H9 (cell line): ENCODE data around the gene ATF5. TPM values are rescaled to one million over a fixed set of nuclear protein-coding genes. Genes with fewer than 3 reads are reported as not detected.

Source experiments
- DNase-seq: peaks from one replicate; pipeline ENCODE4 v3.0.0-alpha.2; 2017
- H2AFZ ChIP-seq: one replicate; pipeline ENCODE4 v1.6.1; 2013; ENCODE audit warnings: mild to moderate bottlenecking, low read length, control low read depth, moderate library complexity
- H2AK5ac ChIP-seq: 2 replicates; pipeline ENCODE4 v1.6.1; 2013; ENCODE audit warnings: low read length, control low read depth, mixed read lengths; ENCODE audit not compliant: insufficient read length
- H2BK120ac ChIP-seq: one replicate; pipeline ENCODE4 v1.6.1; 2013; ENCODE audit warnings: low read depth, mild to moderate bottlenecking, low read length, control low read depth, inconsistent platforms; ENCODE audit not compliant: poor library complexity, severe bottlenecking
- H2BK12ac ChIP-seq: 2 replicates; pipeline ENCODE4 v1.6.1; 2013; ENCODE audit warnings: low read length, control low read depth, mixed read lengths, low read depth; ENCODE audit not compliant: insufficient read length
- H2BK15ac ChIP-seq: 2 replicates; pipeline ENCODE4 v1.6.1; 2013; ENCODE audit warnings: low read depth, low read length, control low read depth
- H2BK20ac ChIP-seq: one replicate; pipeline ENCODE4 v1.6.1; 2013; ENCODE audit warnings: low read depth, mild to moderate bottlenecking, low read length, control low read depth, inconsistent platforms; ENCODE audit not compliant: poor library complexity, severe bottlenecking
- H2BK5ac ChIP-seq: 2 replicates; pipeline ENCODE4 v1.6.1; 2013; ENCODE audit warnings: low read length, control low read depth, mixed read lengths; ENCODE audit not compliant: insufficient read length
- H3K14ac ChIP-seq: 2 replicates; pipeline ENCODE4 v1.6.1; 2013; ENCODE audit warnings: low read length, control low read depth; ENCODE audit not compliant: insufficient read depth
- H3K18ac ChIP-seq: 2 replicates; pipeline ENCODE4 v1.6.1; 2013; ENCODE audit warnings: low read depth, mild to moderate bottlenecking, mixed read lengths, low read length, control low read depth; ENCODE audit not compliant: insufficient read length
- H3K23ac ChIP-seq: 2 replicates; pipeline ENCODE4 v1.6.1; 2013; ENCODE audit warnings: low read length, control low read depth, mixed read lengths, low read depth; ENCODE audit not compliant: insufficient read length
- H3K23me2 ChIP-seq: 2 replicates; pipeline ENCODE4 v1.6.1; 2013; ENCODE audit warnings: low read depth, mild to moderate bottlenecking, mixed read lengths, low read length, control low read depth; ENCODE audit not compliant: insufficient read length, poor library complexity, severe bottlenecking
- H3K27ac ChIP-seq: 2 replicates; pipeline ENCODE4 v1.5.1; 2013; ENCODE audit warnings: low read length, control low read depth, mixed read lengths, low read depth; ENCODE audit not compliant: insufficient read length
- H3K27me3 ChIP-seq: 2 replicates; pipeline ENCODE4 v1.6.1; 2013; ENCODE audit warnings: low read length, control low read depth, inconsistent platforms; ENCODE audit not compliant: insufficient read depth
- H3K4ac ChIP-seq: 2 replicates; pipeline ENCODE4 v1.6.1; 2013; ENCODE audit warnings: low read depth, mild to moderate bottlenecking, control low read depth, inconsistent platforms, low read length, moderate library complexity
- H3K4me1 ChIP-seq: 2 replicates; pipeline ENCODE4 v1.6.1; 2013; ENCODE audit warnings: low read length, control low read depth, inconsistent platforms; ENCODE audit not compliant: insufficient read depth
- H3K4me2 ChIP-seq: 2 replicates; pipeline ENCODE4 v1.6.1; 2013; ENCODE audit warnings: low read length, control low read depth, mixed read lengths; ENCODE audit not compliant: insufficient read length, insufficient read depth
- H3K56ac ChIP-seq: 2 replicates; pipeline ENCODE4 v1.6.1; 2013; ENCODE audit warnings: low read depth, mild to moderate bottlenecking, mixed read lengths, low read length, control low read depth; ENCODE audit not compliant: insufficient read length
- H3K79me1 ChIP-seq: 2 replicates; pipeline ENCODE4 v1.6.1; 2013; ENCODE audit warnings: low read depth, mild to moderate bottlenecking, moderate library complexity, low read length, control low read depth, inconsistent platforms; ENCODE audit not compliant: insufficient read depth, poor library complexity, severe bottlenecking
- H3K79me2 ChIP-seq: 2 replicates; pipeline ENCODE4 v1.6.1; 2013; ENCODE audit warnings: low read length, control low read depth, inconsistent platforms; ENCODE audit not compliant: insufficient read depth
- H3K9ac ChIP-seq: 2 replicates; pipeline ENCODE4 v1.6.1; 2013; ENCODE audit warnings: low read length, control low read depth, mixed read lengths; ENCODE audit not compliant: insufficient read length; ENCODE audit errors: extremely low read depth
- H3K9me3 ChIP-seq: one replicate; pipeline ENCODE4 v1.6.1; 2013; ENCODE audit warnings: low read depth, low read length, inconsistent platforms; ENCODE audit not compliant: control insufficient read depth
- H3T11ph ChIP-seq: one replicate; pipeline ENCODE4 v1.6.1; 2013; ENCODE audit warnings: mild to moderate bottlenecking, low read length, control low read depth, inconsistent platforms
- H4K20me1 ChIP-seq: one replicate; pipeline ENCODE4 v1.6.1; 2013; ENCODE audit not compliant: control insufficient read depth, insufficient read length, insufficient read depth
- H4K5ac ChIP-seq: 2 replicates; pipeline ENCODE4 v1.6.1; 2013; ENCODE audit warnings: low read depth, mild to moderate bottlenecking, mixed read lengths, low read length, control low read depth; ENCODE audit not compliant: insufficient read length
- H4K8ac ChIP-seq: replicated peaks from 2 replicates; pipeline ENCODE4 v1.6.1; 2013; ENCODE audit warnings: low read length, control low read depth, mixed read lengths, low read depth; ENCODE audit not compliant: insufficient read length
- H4K91ac ChIP-seq: 2 replicates; pipeline ENCODE4 v1.6.1; 2013; ENCODE audit warnings: low read depth, mild to moderate bottlenecking, moderate library complexity, mixed read lengths, low read length, control low read depth; ENCODE audit not compliant: insufficient read length
- H3K27ac Mint-ChIP-seq, 3 experiments: 2 replicates in 2 of 3; 3 replicates in 1 of 3; pipeline ENCODE4 v1.8.0; 2020 to 2021; ENCODE audit warnings: mixed read lengths in 3 of 3, mild to moderate bottlenecking in 1 of 3, moderate library complexity in 1 of 3
- H3K27me3 Mint-ChIP-seq: 2 replicates; pipeline ENCODE4 v1.8.0; 2021; ENCODE audit warnings: low read depth, mild to moderate bottlenecking, moderate library complexity, mixed read lengths
- H3K36me3 Mint-ChIP-seq, 3 experiments: 2 replicates in 2 of 3; 3 replicates in 1 of 3; pipeline ENCODE4 v1.8.0; 2020 to 2021; ENCODE audit warnings: low read depth in 3 of 3, mixed read lengths in 3 of 3; ENCODE audit not compliant: insufficient read depth in 1 of 3
- H3K4me1 Mint-ChIP-seq, 2 experiments: 2 replicates each; pipeline ENCODE4 v1.8.0; 2020; ENCODE audit warnings: mixed read lengths in 2 of 2
- H3K4me3 Mint-ChIP-seq, 2 experiments: 2 replicates in 1 of 2; 3 replicates in 1 of 2; pipeline ENCODE4 v1.8.0; 2020 to 2021; ENCODE audit warnings: mild to moderate bottlenecking in 2 of 2, mixed read lengths in 2 of 2, moderate library complexity in 1 of 2
- H3K9me3 Mint-ChIP-seq, 2 experiments: 2 replicates in 1 of 2; 3 replicates in 1 of 2; pipeline ENCODE4 v1.8.0; 2020; ENCODE audit warnings: mild to moderate bottlenecking in 2 of 2, mixed read lengths in 2 of 2, moderate library complexity in 1 of 2
- WGBS: extraction: QIAGEN DNeasy Blood & Tissue Kit; methylation state at CpG from one replicate; pipeline ENCODE4 v1.1.7; 2013; ENCODE audit warnings: missing lambda C conversion rate, low lambda C conversion rate, mixed read lengths; ENCODE audit not compliant: insufficient read length; ENCODE audit errors: extremely low coverage; 5-methylcytosine and 5-hydroxymethylcytosine counted together
- total RNA-seq: library from RNA; stranded (reverse); gene quantifications from 2 replicates; pipeline ENCODE4 v1.2.1, GENCODE V29; 2021
- TF ChIP-seq, protein P1 (sequence below): fragments of 200-600 bp; sonication (generic); conservative IDR thresholded peaks from 3 replicates; pipeline ENCODE4 v1.8.0; 2021; ENCODE audit warnings: antibody characterized with exemption, mild to moderate bottlenecking

Gene ATF5
- total RNA-seq, 1 experiment from 2014 or later = 18.5 TPM

DNA sequence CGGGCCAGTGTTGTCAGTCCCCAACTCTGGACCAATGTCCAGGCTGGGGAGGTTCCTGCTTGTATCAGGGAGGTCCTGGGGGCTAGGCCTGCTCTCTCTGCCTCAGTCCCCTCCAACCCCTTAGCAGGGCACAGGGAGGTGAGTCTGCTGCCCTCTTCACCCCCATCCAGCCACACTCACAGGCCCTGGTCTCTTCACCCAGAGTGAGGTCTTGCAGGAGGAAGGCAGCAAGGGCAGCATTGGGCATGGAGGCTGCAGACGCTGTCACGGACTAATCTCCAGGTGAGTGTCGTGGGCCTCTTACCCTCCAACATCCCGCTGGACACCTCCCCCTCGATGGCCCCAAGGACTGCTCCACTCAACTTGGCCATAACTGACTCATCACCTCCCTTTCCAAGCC is 43.8 kb downstream of the ATF5 start:
- no peak overlapping the region for H3T11ph ChIP-seq
- TF ChIP-seq, protein P1, sequence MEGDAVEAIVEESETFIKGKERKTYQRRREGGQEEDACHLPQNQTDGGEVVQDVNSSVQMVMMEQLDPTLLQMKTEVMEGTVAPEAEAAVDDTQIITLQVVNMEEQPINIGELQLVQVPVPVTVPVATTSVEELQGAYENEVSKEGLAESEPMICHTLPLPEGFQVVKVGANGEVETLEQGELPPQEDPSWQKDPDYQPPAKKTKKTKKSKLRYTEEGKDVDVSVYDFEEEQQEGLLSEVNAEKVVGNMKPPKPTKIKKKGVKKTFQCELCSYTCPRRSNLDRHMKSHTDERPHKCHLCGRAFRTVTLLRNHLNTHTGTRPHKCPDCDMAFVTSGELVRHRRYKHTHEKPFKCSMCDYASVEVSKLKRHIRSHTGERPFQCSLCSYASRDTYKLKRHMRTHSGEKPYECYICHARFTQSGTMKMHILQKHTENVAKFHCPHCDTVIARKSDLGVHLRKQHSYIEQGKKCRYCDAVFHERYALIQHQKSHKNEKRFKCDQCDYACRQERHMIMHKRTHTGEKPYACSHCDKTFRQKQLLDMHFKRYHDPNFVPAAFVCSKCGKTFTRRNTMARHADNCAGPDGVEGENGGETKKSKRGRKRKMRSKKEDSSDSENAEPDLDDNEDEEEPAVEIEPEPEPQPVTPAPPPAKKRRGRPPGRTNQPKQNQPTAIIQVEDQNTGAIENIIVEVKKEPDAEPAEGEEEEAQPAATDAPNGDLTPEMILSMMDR = no peak
- H3K9ac ChIP-seq = no peak overlapping the region
- peaks cover 3% of the 10 kb centered on the region for H4K20me1 ChIP-seq
- 0 out of 7 replicates have a peak, but pooled peaks cover 0 to 3% (median 0%) of the 10 kb centered on the region in 3 experiments for H3K36me3 Mint-ChIP-seq
- H2BK5ac ChIP-seq = no peak overlapping the region
- no peaks in the 10 kb centered on the region for H3K27me3 ChIP-seq
- no peak overlapping the region for H4K5ac ChIP-seq
- no peak overlapping the region for H3K27ac Mint-ChIP-seq
- no peaks in the 10 kb centered on the region for H3K4me1 ChIP-seq
- WGBS = no CpG with 5 or more reads among the region's 6 CpGs
- H3K9me3 ChIP-seq = no peaks in the 10 kb centered on the region
- DNase-seq = no peak
- no peak overlapping the region for H2BK120ac ChIP-seq
- H3K79me2 ChIP-seq = no peaks in the 10 kb centered on the region
- H4K91ac ChIP-seq = no peak overlapping the region
- peaks cover 8% of the 10 kb centered on the region for H3K27me3 Mint-ChIP-seq
- H3K56ac ChIP-seq = no peak overlapping the region
- H3K4ac ChIP-seq = no peak overlapping the region
- no peaks in the 10 kb centered on the region for H3K4me1 Mint-ChIP-seq
- H3K23ac ChIP-seq = no peak overlapping the region
- H3K27ac ChIP-seq = no peak overlapping the region
- no peak overlapping the region for H3K14ac ChIP-seq
- H2AFZ ChIP-seq = no peak overlapping the region
- no peak overlapping the region for H4K8ac ChIP-seq
- no peaks in the 10 kb centered on the region for H3K9me3 Mint-ChIP-seq
- no peak overlapping the region for H3K4me2 ChIP-seq
- no peak overlapping the region for H3K18ac ChIP-seq
- H2BK15ac ChIP-seq = no peak overlapping the region
- H2AK5ac ChIP-seq = no peak overlapping the region
- no peak overlapping the region for H2BK20ac ChIP-seq
- H3K4me3 Mint-ChIP-seq = no peak overlapping the region
- H3K79me1 ChIP-seq = no peaks in the 10 kb centered on the region
- H3K23me2 ChIP-seq = no peaks in the 10 kb centered on the region
- no peak overlapping the region for H2BK12ac ChIP-seq
